ENCODE data around the gene NPAS3.

DNA sequence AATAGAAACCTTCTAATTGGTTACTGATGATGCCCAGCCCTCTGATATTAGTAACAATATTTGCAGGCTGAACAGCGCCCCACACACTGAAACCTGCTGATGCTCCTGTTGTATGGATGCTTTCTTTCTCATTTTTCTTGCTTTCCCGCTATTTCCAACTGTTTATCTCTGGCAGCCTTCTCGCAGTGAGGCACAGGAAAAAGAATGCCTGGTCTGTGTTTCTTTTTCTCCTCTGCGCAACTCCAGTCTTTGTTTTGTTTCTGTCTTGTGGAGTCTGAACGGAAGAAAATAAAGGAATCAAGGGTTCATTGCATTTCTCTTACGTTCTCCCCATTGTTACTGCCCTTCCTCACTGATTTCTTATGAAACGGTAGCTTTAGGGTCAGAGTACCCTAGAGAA lies 561.0 kb downstream of the NPAS3 start:
- no peak for TF ChIP-seq TAF1 (IDR thresholded peaks at IDR 0.05; ENCODE audit: borderline replicate concordance, insufficient read depth, low read length)
- no peak for TF ChIP-seq POLR2AphosphoS5 (IDR thresholded peaks at IDR 0.05; ENCODE audit: low read depth, low read length)

Measured in PFSK-1 (cell line).